GM23338 (cell line): ENCODE measurements around the gene CPM. TPM values are rescaled to one million over a fixed set of nuclear protein-coding genes. Genes with fewer than 3 reads are reported as not detected.

Experiments used
- ATAC-seq: fragments of 200-7000 bp; cut with Tn5 transposase; 3 replicates; pipeline ENCODE4 v1.9.1; 2020
- DNase-seq: peaks from one replicate; pipeline ENCODE4 v3.0.0-alpha.2; 2015; ENCODE audit warnings: low spot score
- H2AFZ ChIP-seq: fragments of 200-600 bp; sonication (generic); 2 replicates; pipeline ENCODE4 v1.8.0; 2016; ENCODE audit warnings: antibody characterized with exemption, mild to moderate bottlenecking, moderate library complexity
- H3F3A ChIP-seq: fragments of 200-600 bp; sonication (generic); replicated peaks from 2 replicates; pipeline ENCODE4 v1.8.0; 2017; ENCODE audit warnings: antibody characterized with exemption, mixed run types, low read depth
- H3K27ac ChIP-seq: fragments of 200-600 bp; sonication (generic); 2 replicates; pipeline ENCODE4 v1.6.1; 2016; ENCODE audit warnings: low read depth
- H3K27me3 ChIP-seq: fragments of 200-600 bp; sonication (generic); 2 replicates; pipeline ENCODE4 v1.8.0; 2016; ENCODE audit warnings: mild to moderate bottlenecking, mixed run types, moderate library complexity; ENCODE audit not compliant: insufficient read depth
- H3K36me3 ChIP-seq: fragments of 200-600 bp; sonication (generic); 2 replicates; pipeline ENCODE4 v1.8.0; 2016; ENCODE audit warnings: mild to moderate bottlenecking; ENCODE audit not compliant: insufficient read depth
- H3K4me1 ChIP-seq: fragments of 200-600 bp; sonication (generic); 2 replicates; pipeline ENCODE4 v1.8.0; 2016; ENCODE audit warnings: mild to moderate bottlenecking, moderate library complexity; ENCODE audit not compliant: insufficient read depth
- H3K4me2 ChIP-seq: fragments of 200-600 bp; sonication (generic); 2 replicates; pipeline ENCODE4 v1.7.1; 2017; ENCODE audit warnings: mixed run types
- H3K4me3 ChIP-seq: fragments of 200-600 bp; sonication (generic); 2 replicates; pipeline ENCODE4 v1.6.1; 2016; ENCODE audit warnings: mixed run types
- H3K79me2 ChIP-seq: fragments of 200-600 bp; sonication (generic); replicated peaks from 2 replicates; pipeline ENCODE4 v1.8.0; 2017; ENCODE audit warnings: mild to moderate bottlenecking; ENCODE audit not compliant: insufficient read depth
- H3K9me2 ChIP-seq: fragments of 200-600 bp; sonication (generic); 2 replicates; pipeline ENCODE4 v1.8.0; 2017; ENCODE audit not compliant: insufficient read depth
- H4K20me1 ChIP-seq: fragments of 200-600 bp; sonication (generic); replicated peaks from 2 replicates; pipeline ENCODE4 v1.8.0; 2017; ENCODE audit warnings: mild to moderate bottlenecking; ENCODE audit not compliant: insufficient read depth
- H3K27ac Mint-ChIP-seq: 2 replicates; pipeline ENCODE4 v1.8.0; 2020; ENCODE audit warnings: inconsistent platforms, mild to moderate bottlenecking, moderate library complexity, mixed read lengths
- H3K27me3 Mint-ChIP-seq: 3 replicates; pipeline ENCODE4 v1.8.0; 2022; ENCODE audit warnings: low read depth, mild to moderate bottlenecking, moderate library complexity, mixed read lengths, inconsistent platforms; ENCODE audit not compliant: insufficient read depth, poor library complexity
- H3K36me3 Mint-ChIP-seq: 3 replicates; pipeline ENCODE4 v1.8.0; 2021; ENCODE audit warnings: low read depth, mild to moderate bottlenecking, inconsistent platforms, moderate library complexity, mixed read lengths
- H3K4me1 Mint-ChIP-seq: 3 replicates; pipeline ENCODE4 v1.8.0; 2020; ENCODE audit warnings: mild to moderate bottlenecking, inconsistent platforms, mixed read lengths
- H3K4me3 Mint-ChIP-seq: 3 replicates; pipeline ENCODE4 v1.8.0; 2021; ENCODE audit warnings: moderate library complexity, mild to moderate bottlenecking, inconsistent platforms, mixed read lengths
- H3K9me3 Mint-ChIP-seq: 3 replicates; pipeline ENCODE4 v1.8.0; 2020; ENCODE audit warnings: moderate library complexity, mild to moderate bottlenecking, inconsistent platforms, mixed read lengths
- EZH2 ChIP-seq: fragments of 200-600 bp; sonication (generic); IDR thresholded peaks from one replicate; pipeline ENCODE4 v1.8.0; 2017; ENCODE audit warnings: antibody characterized with exemption, mild to moderate bottlenecking, low read depth; ENCODE audit not compliant: unreplicated experiment
- EZH2phosphoT487 ChIP-seq: fragments of 200-600 bp; sonication (generic); IDR thresholded peaks from one replicate; pipeline ENCODE4 v1.8.1; 2018; ENCODE audit warnings: antibody characterized with exemption; ENCODE audit not compliant: unreplicated experiment
- POLR2AphosphoS5 ChIP-seq: IDR thresholded peaks from 2 replicates; pipeline ENCODE4 v1.6.1; 2016; ENCODE audit warnings: antibody characterized with exemption, low read depth
- STAT1 ChIP-seq: IDR thresholded peaks from one replicate; pipeline ENCODE4 v1.6.1; 2016; ENCODE audit warnings: antibody characterized with exemption; ENCODE audit not compliant: unreplicated experiment
- ZNF114 ChIP-seq: fragments of 250-450 bp; sonication (Bioruptor Pico); IDR thresholded peaks from 2 replicates; pipeline ENCODE4 v1.5.0; 2020; ENCODE audit warnings: mild to moderate bottlenecking, moderate library complexity
- ZNF331 ChIP-seq: fragments of 250-450 bp; sonication (Bioruptor Pico); IDR thresholded peaks from 2 replicates; pipeline ENCODE4 v1.5.0; 2020; ENCODE audit warnings: low read depth, mild to moderate bottlenecking, moderate library complexity
- polyA plus RNA-seq: library from polyadenylated mRNA; unstranded; fragments of >200 nt; fragmentation: Nextera tagmentation; extraction: Ambion mirVana; gene quantifications from 2 replicates; pipeline ENCODE4 v1.2.1, GENCODE V29; 2016
- total RNA-seq: library from RNA; depleted of rRNA; stranded (reverse); fragments of >200 nt; shearing (Covaris generic); gene quantifications from 2 replicates; pipeline ENCODE4 v1.2.3, GENCODE V29; 2014
- TF ChIP-seq, protein P1 (sequence below), 2 experiments: fragments of 200-600 bp in 1 of 2; sonication (generic) in 1 of 2; conservative IDR thresholded peaks; 2 replicates each; pipeline versions ENCODE4 v1.5.1 to v1.6.1; 2016 to 2017; ENCODE audit warnings: antibody characterized with exemption in 2 of 2, low read depth in 2 of 2, mild to moderate bottlenecking in 2 of 2, moderate library complexity in 1 of 2
- TF ChIP-seq, protein P2 (sequence below): IDR thresholded peaks from 2 replicates; pipeline ENCODE4 v1.6.1; 2016; ENCODE audit warnings: antibody characterized with exemption
- TF ChIP-seq, protein P3 (sequence below): fragments of 250-450 bp; sonication (Bioruptor Pico); IDR thresholded peaks from 2 replicates; pipeline ENCODE4 v1.5.0; 2020; ENCODE audit warnings: mild to moderate bottlenecking, moderate library complexity

CPM gene
- total and polyA plus RNA-seq, 2 experiments from 2014 or later, result 0.37 to 5.8 TPM

DNA sequence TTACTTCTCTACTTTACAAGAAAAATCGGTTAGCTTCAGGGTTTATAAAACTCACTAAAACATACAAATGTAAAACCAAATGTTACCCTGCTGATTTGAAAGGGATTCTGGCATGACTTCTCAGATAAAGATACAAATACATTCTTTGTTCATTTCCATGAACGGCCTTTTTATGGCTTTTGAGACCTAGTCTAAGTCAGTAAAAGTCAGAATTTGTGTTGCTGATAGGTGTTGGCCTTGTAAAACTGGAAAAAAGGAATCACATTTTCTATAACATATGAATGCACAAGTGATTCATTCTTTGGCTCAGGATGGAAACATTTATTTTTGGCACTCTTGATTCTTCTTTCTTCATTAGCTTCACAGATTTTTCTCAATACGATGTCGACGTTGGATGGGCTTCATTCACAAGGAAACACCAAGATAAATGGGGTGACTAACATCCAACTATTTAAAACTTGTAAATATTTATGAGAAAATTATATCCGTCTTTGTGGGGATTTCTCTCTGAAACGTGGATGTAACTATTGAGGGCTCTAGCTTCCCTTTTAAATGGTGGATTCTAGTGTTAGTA, 27.0 kb upstream of the CPM start:
- H3K27me3 Mint-ChIP-seq, result peaks cover 2% of the 10 kb centered on the region
- Histone ChIP-seq H3K4me3 (no peak overlapping the region), H3K27me3 (no peaks in the 10 kb centered on the region), H3K79me2 (no peaks in the 10 kb centered on the region), H3F3A (no peaks in the 10 kb centered on the region), H4K20me1 (no peaks in the 10 kb centered on the region), H3K4me1 (no peaks in the 10 kb centered on the region), H3K27ac (no peak overlapping the region), H3K4me2 (no peak overlapping the region), H3K36me3 (no peaks in the 10 kb centered on the region), H2AFZ (no peak overlapping the region), H3K9me2 (no peaks in the 10 kb centered on the region)
- no peak overlapping the region for H3K4me3 Mint-ChIP-seq
- DNase-seq (no peak), ATAC-seq (no peak)
- H3K27ac Mint-ChIP-seq, result no peak overlapping the region
- H3K4me1 Mint-ChIP-seq, result peaks cover 10% of the 10 kb centered on the region
- TF ChIP-seq, protein P1, sequence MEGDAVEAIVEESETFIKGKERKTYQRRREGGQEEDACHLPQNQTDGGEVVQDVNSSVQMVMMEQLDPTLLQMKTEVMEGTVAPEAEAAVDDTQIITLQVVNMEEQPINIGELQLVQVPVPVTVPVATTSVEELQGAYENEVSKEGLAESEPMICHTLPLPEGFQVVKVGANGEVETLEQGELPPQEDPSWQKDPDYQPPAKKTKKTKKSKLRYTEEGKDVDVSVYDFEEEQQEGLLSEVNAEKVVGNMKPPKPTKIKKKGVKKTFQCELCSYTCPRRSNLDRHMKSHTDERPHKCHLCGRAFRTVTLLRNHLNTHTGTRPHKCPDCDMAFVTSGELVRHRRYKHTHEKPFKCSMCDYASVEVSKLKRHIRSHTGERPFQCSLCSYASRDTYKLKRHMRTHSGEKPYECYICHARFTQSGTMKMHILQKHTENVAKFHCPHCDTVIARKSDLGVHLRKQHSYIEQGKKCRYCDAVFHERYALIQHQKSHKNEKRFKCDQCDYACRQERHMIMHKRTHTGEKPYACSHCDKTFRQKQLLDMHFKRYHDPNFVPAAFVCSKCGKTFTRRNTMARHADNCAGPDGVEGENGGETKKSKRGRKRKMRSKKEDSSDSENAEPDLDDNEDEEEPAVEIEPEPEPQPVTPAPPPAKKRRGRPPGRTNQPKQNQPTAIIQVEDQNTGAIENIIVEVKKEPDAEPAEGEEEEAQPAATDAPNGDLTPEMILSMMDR (conservative IDR thresholded peaks at IDR 0.05; ENCODE audit: low read depth in 2 of 2), result no peak
- TF ChIP-seq ZNF331 (CRISPR knock-in tag) (no peak), ZNF114 (CRISPR knock-in tag) (no peak), EZH2phosphoT487 (no peak), EZH2 (no peak), STAT1 (no peak)
- TF ChIP-seq, protein P2, sequence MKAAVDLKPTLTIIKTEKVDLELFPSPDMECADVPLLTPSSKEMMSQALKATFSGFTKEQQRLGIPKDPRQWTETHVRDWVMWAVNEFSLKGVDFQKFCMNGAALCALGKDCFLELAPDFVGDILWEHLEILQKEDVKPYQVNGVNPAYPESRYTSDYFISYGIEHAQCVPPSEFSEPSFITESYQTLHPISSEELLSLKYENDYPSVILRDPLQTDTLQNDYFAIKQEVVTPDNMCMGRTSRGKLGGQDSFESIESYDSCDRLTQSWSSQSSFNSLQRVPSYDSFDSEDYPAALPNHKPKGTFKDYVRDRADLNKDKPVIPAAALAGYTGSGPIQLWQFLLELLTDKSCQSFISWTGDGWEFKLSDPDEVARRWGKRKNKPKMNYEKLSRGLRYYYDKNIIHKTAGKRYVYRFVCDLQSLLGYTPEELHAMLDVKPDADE, result no peak
- peaks cover 12% of the 10 kb centered on the region for H3K36me3 Mint-ChIP-seq
- peaks cover 20% of the 10 kb centered on the region for H3K9me3 Mint-ChIP-seq

DNA sequence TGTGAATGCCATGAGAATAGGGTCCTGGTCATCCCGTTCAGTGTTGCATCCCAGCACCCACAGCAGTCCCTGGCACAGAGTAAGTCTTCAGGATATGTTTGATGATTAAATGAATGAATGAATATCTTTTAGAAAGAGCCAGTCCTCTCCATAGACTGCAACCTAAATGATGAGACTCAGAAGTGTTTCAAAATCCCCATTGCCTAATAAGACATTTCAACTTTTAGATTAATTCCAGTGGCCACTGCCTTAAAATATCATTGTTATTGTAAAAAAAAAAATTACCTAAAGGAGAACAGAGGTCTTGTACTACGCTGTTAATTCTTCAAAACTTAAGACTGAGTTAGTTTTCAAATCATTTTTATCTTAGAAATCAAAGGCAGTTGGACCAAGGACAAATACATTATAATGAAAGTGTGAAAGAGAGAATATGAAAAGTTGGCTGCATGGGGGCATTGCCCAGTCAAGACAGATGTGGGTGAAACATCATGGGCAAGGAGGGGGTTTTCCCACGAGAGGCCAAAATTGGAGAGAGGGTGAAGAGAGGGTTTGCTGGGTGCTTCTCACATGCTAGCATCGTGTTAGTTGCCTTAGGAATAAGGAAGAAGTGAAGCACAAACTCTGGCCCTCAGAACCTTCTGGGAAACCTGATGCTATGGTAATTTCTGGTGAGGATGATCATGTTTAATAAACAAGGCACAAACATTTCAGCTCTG, 26.3 kb upstream of the CPM start:
- no peaks in the 10 kb centered on the region for H3K4me1 ChIP-seq
- H3K27ac Mint-ChIP-seq, result no peak overlapping the region
- no peak overlapping the region for H3K4me3 Mint-ChIP-seq
- H3F3A ChIP-seq, result no peaks in the 10 kb centered on the region
- no peak for DNase-seq
- H3K36me3 ChIP-seq, result no peaks in the 10 kb centered on the region
- H3K36me3 Mint-ChIP-seq, result peaks cover 12% of the 10 kb centered on the region
- H3K9me2 ChIP-seq, result no peaks in the 10 kb centered on the region
- peaks cover 10% of the 10 kb centered on the region for H3K4me1 Mint-ChIP-seq
- H3K4me2 ChIP-seq, result no peak overlapping the region
- H3K4me3 ChIP-seq, result no peak overlapping the region
- no peak overlapping the region for H2AFZ ChIP-seq
- H4K20me1 ChIP-seq, result no peaks in the 10 kb centered on the region
- H3K27me3 Mint-ChIP-seq, result peaks cover 2% of the 10 kb centered on the region
- H3K27ac ChIP-seq, result no peak overlapping the region
- H3K9me3 Mint-ChIP-seq, result peaks cover 16% of the 10 kb centered on the region
- no peaks in the 10 kb centered on the region for H3K79me2 ChIP-seq
- H3K27me3 ChIP-seq, result no peaks in the 10 kb centered on the region
- no peak for ATAC-seq
- TF ChIP-seq, protein P3, sequence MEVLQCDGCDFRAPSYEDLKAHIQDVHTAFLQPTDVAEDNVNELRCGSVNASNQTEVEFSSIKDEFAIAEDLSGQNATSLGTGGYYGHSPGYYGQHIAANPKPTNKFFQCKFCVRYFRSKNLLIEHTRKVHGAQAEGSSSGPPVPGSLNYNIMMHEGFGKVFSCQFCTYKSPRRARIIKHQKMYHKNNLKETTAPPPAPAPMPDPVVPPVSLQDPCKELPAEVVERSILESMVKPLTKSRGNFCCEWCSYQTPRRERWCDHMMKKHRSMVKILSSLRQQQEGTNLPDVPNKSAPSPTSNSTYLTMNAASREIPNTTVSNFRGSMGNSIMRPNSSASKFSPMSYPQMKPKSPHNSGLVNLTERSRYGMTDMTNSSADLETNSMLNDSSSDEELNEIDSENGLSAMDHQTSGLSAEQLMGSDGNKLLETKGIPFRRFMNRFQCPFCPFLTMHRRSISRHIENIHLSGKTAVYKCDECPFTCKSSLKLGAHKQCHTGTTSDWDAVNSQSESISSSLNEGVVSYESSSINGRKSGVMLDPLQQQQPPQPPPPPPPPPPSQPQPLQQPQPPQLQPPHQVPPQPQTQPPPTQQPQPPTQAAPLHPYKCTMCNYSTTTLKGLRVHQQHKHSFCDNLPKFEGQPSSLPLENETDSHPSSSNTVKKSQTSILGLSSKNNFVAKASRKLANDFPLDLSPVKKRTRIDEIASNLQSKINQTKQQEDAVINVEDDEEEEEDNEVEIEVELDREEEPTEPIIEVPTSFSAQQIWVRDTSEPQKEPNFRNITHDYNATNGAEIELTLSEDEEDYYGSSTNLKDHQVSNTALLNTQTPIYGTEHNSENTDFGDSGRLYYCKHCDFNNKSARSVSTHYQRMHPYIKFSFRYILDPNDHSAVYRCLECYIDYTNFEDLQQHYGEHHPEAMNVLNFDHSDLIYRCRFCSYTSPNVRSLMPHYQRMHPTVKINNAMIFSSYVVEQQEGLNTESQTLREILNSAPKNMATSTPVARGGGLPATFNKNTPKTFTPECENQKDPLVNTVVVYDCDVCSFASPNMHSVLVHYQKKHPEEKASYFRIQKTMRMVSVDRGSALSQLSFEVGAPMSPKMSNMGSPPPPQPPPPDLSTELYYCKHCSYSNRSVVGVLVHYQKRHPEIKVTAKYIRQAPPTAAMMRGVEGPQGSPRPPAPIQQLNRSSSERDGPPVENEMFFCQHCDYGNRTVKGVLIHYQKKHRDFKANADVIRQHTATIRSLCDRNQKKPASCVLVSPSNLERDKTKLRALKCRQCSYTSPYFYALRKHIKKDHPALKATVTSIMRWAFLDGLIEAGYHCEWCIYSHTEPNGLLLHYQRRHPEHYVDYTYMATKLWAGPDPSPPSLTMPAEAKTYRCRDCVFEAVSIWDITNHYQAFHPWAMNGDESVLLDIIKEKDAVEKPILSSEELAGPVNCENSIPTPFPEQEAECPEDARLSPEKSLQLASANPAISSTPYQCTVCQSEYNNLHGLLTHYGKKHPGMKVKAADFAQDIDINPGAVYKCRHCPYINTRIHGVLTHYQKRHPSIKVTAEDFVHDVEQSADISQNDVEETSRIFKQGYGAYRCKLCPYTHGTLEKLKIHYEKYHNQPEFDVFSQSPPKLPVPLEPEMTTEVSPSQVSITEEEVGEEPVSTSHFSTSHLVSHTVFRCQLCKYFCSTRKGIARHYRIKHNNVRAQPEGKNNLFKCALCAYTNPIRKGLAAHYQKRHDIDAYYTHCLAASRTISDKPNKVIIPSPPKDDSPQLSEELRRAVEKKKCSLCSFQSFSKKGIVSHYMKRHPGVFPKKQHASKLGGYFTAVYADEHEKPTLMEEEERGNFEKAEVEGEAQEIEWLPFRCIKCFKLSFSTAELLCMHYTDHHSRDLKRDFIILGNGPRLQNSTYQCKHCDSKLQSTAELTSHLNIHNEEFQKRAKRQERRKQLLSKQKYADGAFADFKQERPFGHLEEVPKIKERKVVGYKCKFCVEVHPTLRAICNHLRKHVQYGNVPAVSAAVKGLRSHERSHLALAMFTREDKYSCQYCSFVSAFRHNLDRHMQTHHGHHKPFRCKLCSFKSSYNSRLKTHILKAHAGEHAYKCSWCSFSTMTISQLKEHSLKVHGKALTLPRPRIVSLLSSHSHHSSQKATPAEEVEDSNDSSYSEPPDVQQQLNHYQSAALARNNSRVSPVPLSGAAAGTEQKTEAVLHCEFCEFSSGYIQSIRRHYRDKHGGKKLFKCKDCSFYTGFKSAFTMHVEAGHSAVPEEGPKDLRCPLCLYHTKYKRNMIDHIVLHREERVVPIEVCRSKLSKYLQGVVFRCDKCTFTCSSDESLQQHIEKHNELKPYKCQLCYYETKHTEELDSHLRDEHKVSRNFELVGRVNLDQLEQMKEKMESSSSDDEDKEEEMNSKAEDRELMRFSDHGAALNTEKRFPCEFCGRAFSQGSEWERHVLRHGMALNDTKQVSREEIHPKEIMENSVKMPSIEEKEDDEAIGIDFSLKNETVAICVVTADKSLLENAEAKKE, result no peak
- no peak for TF ChIP-seq ZNF331 (CRISPR knock-in tag)
- no peak for TF ChIP-seq POLR2AphosphoS5
